GM19238 (cell line): ENCODE measurements around the gene AVPR2.

Source experiments
- DNase-seq: peaks from one replicate; pipeline ENCODE4 v3.0.0; 2011; ENCODE audit warnings: low spot score; ENCODE audit not compliant: insufficient read length

AVPR2 gene

DNA sequence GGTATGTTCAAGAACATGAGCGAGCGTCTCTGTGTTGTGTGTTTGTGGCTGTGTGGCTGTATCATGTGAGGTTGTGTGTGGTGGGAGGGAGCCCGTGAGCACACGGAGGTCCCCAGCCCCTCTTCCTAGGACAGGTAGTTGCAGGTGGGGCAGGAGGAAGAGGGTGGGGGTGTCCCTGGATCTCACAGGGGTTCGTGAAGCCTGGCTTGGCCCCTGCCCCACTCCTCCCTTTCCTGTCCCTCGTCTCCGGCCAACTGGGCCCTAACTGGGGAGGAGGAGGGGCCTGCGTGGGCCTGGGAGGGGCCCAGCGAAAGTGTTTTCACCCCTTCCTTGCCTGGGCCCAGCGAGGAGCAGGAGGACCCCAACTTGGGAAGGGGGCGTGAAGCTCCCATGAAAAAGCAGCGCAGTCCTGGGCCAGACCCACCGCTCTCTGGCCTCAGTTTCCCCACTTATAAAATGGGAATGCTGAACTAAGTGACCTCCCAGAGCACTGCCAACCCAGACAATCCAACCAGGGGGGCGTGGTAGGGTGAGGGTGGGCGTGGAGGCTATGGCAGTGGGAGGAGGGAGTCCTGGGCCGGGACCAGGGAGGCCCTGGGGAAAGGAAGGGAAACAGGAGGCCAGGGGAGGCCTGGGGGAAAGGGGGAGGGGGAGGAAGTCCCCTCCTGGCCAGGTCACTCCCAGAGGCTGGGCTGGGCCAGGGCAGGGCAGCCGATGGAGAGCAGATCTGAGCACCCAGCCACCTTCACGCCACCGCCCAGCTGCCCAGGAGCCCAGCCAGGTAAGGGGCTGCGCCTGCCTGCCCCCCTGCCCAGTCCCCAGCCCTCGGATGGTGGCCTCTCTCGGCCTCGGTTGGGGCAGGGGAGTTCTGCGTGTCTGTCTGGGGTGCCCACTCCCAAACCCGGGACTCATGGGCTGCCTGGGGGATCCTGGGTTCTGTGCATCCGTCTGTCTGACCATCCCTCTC, at the start of gene AVPR2:
TSS of gene AVPR2 (plus strand) at position 683 of the 967 bp plus-strand sequence. CDS start 473 bp downstream, outside the sequence.
- DNase-seq: no peak

DNA sequence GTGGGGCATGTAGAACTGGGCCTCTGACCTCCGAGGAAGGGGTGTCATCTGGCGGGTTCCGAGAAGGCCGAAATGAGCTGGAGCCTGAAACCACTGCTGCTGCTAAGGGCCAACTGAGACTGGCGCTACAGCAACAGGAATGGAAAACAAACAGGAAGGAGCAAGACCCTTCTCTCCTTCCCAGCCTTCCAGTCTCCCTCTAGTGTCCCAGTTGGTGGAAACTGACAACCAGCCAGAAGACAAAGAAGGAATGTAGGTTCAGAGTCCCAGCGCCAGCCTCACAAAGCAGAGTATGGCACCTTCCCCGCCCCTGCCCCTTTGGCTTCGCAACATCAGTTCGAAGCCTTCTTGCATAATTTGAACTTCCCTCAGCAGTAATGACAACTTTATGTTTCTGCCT, 49.8 kb upstream of the AVPR2 start:
- DNase-seq: no peak

DNA sequence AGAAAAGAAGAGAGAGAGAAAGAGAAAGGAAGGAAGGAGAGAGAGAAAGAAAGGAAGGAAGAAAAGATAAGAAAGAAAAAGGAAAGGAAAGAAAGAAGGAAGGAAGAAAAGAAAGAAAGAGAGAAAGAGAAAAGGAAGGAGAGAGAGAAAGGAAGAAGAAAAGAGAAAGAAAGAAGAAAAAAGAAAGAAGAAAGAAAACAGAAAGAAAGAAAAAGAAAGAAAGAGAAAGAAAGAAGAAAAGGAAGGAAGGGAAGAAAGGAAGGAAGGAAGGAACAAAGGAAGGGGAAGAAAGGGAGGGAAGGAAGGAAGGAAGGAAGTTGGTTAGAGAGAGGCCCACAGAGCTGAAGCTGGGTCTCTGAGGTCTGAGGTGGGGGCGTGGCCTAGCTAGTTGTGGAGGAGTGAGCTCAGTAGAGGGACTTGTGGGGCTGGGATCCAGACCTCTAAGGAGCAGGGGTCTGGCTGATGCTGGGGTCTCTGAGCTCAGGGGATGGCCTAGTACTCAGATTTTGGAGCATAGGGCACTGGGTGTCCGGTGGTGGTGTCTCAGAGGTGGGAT, 47.0 kb upstream of the AVPR2 start:
- DNase-seq: no peak

DNA sequence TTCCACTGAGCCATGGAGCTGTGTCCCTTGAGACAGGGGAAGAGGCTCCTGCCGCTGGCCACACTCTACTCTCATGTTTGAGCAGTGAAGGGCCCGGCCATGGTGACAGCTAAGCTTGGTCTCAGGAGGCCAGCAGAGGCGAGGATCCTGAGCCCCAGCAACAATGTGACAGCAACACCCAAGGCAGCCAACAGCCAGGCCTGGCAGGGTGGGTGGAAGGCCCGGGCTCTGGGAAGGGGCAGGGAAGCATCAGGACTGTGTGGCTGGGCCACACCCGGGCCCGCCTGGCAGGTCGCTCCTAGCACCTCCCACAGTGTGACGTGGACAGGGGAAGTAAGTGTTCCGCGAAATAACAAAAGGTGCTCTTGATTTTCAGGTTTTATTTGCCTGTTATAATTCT, 43.3 kb upstream of the AVPR2 start:
- no peak for DNase-seq

DNA sequence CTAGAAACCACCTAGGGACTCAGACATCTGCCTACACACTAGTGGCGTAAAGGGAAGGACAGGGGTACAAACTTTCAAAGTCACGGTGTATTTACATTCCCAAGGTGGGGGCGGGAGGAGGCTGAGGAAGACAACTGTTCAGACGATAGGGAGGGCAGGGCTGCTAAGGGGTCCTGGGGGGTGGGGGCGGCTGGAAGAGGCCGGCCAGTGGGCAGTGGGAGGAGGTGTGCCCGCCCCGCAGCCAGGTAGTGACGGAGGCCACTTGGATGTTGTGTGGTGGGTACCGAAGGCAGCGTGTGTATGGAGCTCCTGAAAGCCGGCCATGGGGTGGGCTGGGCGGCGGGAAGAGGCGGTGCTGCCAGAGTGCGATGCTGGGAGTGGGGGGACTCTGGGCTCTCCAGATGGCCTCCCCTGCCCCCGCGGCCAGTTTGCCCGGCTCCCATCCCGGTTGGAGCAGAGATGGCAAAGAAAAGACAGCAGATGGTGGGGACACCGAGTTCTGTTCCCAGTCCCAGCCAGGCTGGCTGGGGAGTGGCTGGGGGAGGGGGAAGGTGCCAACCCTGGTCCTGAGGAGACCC, 42.7 kb upstream of the AVPR2 start:
- no peak for DNase-seq

DNA sequence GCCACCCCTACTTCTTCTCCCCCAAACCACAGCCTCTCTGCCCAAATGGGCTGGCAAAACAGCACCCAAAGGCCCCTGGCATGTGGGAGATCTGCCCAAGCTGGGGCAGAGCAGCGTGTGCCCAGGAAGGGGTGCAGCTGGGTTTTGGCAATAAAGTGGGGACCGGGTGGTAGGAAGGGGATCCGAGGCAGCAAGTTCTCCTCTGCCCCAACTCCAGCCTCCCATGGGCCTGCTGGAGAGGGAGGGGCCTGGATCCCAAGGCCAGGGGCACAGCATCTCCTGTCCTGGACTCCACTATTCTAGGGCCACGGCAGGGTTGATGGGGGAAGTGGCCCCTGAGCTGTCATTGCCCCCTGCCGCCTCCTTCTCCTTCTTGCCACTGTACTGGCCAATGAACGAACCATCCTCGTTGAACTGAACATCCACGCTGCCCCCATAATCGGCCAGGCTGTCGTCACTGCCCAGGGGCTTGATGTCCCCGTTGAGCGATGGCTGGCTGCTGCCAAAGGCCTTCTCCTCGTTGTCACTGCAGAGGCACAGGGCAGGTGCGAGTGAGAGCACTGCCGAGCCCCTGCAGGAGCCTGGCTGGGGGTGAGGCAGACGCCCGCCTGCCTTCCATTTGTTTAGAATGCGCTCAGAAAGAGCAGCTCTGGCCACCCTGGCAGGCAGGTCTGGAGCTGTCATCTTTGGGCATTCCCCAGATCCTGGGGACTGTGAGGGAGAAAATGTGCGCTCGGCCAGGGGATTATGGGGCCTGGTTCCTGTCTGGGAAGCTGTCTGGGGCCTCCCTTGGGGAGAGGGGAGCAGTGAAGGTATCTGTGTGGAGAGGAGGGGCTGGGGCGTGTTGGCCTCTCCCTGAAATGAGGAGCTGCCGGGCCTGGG, 41.9 kb upstream of the AVPR2 start:
- DNase-seq: no peak

DNA sequence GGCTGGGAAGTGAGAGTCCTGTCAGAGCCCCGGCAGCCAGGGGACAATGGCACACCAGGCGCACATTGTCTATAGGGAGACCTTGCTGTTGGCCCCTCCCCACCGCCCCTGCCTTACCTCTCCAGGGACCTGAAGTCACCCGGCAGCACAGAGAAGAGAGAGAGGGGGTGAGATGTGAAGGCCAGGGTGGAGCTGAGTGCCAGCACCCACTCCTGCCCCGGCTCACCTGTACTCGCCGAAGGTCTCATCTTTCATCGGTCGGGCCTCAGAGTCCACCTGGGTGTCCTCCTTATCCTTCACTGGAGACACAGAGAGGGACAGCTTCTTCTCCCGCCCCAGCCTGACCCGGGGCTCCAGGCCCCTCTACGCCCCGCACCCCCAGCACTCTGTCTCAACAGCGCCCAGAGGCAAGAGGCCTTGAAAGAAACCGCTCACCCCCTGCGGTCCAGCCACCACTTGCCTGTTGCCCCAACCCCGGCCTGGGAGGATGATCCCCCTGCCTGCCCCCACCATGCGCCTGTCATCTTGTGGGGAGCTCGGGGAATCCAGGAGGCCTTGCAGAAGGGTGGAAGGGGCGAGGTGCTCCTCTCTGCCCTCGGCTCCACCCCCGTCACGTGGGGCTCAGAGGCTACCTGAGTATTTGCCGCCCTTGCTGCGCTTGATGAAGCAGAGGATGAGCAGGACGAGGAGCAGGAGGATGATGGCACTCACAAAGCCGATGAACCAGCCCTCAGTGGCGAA, 41.1 kb upstream of the AVPR2 start:
- DNase-seq: peak; percentile 1

DNA sequence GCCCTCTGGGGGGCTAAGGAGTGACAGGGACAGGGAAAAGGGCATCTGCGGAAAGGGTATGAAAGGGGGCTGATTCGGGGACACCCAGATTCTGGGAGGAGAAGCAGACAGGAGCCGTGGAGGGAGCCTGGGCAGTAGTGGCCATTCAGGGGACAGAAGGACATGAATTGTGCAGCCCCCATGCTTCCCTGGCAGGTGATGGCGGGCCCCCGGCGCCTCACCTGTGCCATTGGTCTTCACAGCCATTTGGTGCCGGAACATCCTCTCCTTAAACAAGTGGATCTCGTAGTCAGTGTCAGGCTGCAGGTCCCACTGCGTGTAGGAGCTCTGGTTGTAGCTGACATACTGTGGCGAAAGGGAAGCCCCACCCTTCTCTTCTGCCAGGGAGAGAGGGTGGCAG, 40.4 kb upstream of the AVPR2 start:
- DNase-seq: no peak

DNA sequence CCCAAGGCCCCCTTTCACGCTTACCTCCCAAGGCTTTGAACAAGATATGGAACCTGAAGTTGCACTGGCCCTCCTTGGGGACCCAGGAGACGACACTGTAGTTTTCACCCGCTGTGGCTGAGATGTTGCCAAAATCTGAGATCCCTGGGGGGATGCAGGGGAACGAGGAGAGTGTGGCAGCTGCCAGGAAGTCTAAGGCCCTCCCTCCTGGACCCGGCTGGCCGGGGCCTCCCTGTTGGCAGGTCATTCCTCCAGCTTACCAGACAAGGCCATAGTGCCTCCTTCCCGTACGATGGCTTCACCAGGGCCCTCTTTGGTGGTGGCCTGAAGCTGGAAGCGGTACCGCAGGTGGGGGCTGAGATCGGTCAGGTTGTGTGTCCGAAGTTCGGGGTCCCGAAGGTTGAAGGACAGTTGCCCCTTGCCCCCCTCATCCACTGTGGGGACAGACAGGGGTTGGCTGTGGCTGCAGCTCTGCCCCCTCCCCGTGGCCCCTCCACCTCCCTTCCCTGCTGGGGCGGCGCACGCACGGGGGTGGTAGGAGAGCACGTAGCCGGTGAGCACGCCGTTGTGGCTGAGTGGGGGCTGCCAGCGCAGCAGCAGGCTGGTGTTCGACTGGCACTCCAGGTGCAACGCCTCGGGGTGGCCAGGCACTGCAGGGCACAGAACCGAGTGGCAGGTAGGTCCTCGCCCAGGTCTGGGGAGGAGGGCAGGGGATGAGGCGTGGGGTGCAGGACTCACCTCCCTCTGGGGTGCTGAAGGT, 39.7 kb upstream of the AVPR2 start:
- no peak for DNase-seq

DNA sequence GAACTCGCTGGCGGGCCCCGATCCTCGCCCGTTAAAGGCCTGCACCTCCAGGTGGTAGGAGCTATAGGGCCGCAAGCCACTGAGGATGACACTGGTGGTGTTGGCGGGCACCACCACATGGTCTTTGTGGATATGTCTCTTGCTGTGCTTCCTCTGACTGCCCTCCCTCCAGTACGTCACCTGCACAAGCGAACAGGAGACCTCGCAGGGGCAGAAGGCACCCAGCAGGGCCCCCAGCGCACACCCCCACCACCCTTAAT, 39.2 kb upstream of the AVPR2 start:
- DNase-seq: peak; percentile 1

DNA sequence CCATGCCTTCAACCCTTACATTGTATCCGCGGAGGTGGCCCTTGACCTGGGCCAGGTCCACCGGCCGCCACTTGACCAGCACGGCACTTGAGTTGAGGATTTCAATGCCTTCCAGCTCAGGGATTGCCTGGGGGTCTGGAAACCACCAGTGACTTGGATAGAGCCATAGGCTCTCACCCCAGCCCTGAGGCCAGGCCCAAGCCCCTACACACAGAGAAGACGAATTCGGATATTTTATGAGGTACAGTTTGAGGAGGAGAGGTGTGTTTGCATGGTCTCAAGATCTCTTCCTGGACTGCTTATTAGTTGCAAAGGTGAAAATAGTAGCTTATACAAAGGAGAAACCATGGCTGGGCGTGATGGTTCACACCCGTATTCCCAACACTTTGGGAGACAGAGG, 38.8 kb upstream of the AVPR2 start:
- no peak for DNase-seq

DNA sequence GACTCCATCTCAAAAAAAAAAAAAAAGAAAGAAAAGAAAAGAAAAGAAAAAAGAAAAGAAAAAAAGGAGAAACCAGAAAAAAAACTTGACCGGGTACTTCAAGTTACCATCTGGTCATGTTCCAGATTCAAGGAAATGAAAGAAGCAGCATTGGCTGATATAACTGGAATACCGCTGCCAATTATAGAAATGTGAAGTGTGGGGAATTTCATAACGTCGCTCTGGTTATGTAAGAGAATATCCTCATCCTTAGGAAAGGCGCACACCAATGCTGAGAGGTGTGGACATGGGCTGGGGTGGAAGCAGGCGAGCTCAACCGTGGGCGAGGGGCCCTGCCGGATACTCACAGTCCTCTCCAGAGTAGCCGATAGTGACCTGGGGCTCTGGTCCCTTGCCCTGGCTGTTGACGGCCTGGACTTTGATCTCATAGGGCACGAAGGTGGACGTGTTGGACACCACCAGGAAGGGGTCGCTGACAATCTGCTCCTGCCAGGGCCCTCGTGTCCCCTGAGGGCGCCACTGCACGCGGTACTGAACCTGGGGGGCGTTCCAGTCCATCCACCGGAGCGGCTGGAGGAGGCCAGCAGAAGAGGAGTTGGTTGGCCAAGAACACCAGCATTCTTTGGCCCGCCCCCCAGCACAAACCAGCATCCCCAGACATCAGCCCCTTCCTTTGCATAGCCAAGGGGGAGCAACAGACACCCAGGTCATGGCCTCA, 38.0 kb upstream of the AVPR2 start:
- peak; percentile 1 for DNase-seq

DNA sequence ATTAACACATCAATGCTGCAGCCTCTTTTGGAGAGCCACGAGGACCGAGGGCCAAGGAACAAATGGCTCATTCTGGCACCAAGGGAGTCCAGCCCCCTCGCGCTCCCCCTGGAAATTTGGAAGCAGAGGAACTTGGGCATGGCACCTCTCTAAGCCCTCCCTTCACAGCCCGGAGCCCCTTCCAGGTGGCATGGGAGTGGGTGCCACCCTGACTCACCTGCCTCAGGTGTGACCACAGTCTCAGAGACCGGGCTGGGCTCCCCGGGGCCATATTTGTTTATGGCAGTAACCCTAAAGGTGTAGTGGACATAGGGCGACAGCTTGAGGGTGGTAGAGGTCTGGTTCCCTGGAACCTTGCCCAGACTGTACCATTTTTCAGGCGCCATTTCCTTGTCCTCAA, 37.3 kb upstream of the AVPR2 start:
- DNase-seq: peak; percentile 2

DNA sequence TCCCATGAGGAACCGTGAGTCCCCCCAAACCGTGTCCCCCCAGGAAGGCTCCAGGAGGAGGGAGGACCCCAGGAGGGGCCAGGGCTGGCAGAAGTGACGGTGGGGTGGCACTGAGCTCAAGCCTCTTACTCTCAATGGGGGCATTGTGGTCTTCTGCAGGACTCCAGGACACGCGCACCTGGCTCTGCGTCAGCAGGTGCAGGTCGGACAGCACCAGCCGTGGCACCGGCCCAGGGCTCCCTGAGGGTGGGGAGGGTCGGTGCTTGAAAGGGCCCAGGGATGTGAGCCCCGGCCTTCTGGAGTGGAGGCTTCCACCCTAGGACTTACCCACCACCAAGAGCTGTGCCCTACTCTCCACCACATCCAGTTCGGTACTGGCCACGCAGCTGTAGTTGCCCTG, 36.8 kb upstream of the AVPR2 start:
- peak; percentile 0 for DNase-seq

DNA sequence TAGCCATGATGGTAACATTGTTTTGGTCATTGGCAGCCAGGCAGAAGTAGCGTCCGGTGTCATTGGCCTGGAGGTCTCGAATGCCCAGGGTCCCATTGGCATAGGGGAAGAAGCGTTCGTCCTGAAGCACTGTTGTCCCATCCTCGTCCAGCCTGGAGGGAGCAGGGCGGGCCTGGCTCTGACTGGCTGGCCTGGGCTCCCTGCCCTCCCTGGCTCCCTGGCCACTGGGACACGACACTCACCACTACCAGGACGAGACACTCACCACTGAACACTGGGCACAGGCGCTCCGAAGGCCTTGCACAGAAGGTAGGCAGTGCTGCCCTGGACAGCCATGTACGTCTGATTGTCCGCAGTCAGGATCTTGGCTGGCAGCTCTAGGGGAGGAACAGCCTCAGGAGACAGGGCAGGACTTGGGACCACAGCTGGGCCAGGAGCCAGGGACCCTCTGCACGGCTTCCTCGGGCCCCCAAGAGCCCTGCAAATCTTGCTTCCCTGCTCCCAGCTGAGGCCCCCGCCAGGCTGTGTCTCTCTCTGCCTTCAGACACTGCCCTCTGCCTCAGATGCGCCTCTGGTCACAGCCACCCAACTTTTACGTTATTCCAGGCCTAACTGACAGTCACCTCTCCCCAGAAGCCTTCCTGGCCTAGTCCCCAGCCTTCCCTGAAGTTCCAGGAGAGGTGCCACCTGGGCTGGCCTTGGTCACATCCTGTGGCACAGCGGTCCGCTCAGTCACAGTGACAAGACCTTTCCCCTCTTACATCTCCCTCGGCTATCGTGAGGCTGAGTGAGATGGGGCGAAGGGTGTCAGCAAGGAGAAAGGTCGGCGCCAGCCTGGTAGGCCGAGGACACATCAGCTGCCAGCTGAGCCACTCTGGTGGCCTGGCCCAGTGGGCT, 35.6 kb upstream of the AVPR2 start:
- peak; percentile 1 for DNase-seq

DNA sequence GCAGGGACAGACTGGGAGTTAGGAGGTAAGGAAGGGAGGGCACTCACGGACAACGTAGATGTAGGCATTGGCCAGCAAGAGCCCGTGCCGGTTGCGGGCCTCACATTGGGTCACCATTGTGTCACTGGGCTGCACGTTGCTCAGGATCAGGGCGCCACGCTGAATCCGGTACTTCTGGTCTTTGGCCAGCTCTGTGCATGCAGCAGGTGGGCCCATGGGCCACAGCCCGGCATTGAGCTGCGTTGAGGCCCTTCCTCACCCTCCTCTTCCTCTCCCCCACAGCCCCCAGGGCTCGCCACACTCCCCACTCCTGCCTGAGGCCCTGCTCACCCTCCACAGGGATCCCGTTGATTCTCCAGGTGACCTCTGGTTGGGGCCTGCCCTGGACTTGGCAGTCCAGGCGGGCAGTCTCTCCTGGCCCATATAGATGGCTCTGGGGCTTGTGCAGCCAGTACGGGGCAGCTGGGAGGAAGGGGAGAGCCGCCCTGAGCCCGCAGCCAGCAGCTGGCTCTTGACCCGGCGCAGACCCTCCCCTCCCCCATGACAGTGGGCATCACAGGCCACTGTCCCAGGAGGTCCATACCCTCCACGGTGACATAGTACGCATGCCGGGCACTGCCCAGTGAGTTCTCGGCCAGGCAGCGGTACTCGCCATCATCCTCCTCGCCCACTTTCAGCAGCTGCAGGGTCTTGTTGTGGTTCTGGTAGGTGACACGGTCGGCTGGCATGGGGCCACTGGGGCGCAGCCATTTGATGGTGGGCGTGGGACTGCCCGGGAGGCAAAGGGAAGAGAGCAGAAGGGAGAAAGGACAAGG, 34.8 kb upstream of the AVPR2 start:
- peak; percentile 2 for DNase-seq

DNA sequence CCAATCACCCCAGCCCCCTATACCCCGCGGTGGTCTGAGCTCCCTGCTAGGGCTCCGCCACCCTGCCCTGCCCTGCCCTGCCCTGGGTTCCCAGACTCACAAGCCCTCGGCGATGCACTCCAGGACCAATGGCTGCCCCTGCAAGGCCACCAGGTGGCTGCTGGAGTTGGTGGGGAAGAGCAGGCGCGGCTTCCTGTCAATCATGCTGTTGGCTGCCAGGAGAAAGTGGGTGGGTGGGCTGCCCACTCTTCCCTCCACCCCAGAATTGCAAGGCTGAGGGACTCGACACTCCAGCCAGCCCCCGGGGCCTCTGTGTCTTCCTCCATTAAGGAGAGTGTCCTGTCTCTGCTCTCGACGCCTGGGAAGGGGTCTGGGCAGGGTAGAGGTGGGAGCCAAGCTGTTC, 34.2 kb upstream of the AVPR2 start:
- no peak for DNase-seq
